GM18499 (cell line): ENCODE results near the gene CTF1.
"Not testable (repeated sequence)": the region's sequence is repeated elsewhere in the genome, so short reads cannot be mapped to it uniquely, and the experiment has no call there.

Source experiments
- ATAC-seq: cut with Tn5 transposase; IDR thresholded peaks from one replicate; pipeline ENCODE4 v1.9.1; 2021; ENCODE audit warnings: moderate number of reproducible peaks; ENCODE audit not compliant: insufficient read depth, unreplicated experiment

CTF1 gene, protein sequence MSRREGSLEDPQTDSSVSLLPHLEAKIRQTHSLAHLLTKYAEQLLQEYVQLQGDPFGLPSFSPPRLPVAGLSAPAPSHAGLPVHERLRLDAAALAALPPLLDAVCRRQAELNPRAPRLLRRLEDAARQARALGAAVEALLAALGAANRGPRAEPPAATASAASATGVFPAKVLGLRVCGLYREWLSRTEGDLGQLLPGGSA

DNA sequence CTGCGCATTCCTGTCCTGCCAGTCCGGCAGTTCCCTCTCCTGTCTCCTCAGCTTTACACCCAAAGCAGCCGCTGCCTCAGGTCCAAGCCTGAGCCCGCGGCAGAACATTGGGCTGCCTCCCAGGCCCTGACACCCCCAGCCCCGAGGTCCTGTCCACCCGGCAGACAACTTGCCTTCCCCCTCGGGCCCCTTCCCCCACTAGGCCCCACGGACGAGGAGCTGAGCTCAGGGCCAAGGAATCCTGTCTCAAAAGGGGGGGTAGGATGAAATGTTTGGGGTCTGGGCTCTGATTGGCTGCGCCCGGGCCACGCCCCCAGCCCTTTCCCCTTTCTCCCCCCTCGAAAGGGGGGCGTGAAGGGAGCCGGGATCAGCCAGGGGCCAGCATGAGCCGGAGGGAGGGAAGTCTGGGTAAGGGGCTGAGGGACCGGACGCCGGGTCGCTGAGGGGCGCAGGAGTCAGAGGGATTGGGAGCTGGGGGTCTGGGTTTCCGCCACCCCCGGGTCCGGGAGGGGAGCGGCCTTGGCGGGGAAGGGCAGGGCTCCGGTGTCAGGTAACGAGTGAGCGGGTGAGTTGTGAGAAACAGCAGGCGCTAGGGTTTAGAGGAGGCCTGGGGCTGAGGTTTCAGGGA lies at the start of gene CTF1:
Gene CTF1, plus strand, starts transcription at position 354 of the 628 bp plus-strand sequence. Its CDS starts 30 bp downstream, at position 384.
- ATAC-seq = no peak

DNA sequence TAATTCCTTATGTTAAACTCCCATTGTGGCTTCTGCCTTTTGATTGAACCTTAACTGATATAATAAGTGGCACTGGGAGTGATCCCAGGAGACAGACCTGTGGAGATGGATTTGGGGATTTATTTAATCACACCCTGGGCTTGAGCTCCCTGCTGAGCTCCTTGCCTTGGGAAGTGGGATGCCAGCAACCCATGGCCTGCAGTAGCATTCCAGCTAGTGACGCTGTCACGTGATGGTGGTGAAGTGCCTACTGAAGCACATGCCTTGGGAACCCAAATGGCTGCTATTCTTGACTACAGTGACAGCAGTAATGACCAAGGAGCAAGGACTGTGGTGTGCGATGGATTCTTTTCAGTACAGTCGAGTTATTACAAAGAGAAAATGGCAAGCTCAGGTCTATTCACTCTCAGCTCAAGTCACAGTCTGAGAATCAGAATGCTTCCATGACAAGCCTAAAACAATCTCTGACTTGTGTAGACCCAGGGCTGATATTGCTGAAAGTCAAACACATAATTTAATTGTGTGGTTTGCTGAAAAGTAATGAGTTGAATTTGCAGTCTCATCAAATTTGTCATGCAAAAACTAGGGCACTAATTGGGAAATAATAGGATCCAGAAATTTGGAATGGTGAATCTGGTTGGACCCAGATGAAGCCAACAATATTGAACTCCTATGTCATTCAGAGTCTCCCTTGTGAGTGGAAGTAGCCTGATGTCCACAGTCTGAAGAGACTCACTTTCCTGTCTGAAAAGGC lies 49.6 kb upstream of the CTF1 start:
- no peak for ATAC-seq

DNA sequence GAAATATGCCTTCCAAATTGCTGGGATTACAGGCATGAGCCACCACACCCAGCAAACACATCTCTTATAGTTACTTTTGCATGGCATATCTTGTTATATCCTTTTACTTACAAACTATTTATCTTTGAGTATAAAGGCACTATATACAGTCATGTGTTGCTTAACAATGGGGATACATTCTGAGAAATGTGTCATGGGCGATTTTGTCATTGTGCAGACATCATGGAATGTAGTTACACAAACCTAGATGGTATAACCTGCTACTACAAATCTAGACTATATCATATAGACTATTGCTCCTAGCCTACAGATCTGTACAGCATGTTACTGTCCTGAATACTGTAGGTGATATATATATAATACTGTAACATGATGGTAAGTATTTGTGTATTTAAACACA lies 46.2 kb upstream of the CTF1 start:
- no peak for ATAC-seq

DNA sequence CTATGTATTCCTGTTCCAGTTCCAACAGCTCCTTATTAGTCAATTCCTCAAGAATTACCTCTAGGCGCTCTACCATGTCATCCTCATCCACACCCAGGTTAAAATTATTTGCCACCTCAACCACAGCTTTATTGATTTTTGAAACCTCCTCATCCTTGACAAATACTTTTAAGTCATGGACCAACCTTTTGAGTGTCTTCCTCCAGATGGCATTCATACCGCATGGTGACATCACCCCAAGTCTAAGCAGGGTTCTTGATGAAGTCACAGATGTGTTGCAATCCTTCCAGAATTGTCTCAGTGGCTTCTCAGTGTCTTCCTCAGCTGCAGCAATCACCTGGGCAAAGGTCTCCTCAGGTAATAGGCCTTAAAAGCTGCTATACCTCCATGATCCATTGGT lies 42.7 kb upstream of the CTF1 start:
- no peak for ATAC-seq

DNA sequence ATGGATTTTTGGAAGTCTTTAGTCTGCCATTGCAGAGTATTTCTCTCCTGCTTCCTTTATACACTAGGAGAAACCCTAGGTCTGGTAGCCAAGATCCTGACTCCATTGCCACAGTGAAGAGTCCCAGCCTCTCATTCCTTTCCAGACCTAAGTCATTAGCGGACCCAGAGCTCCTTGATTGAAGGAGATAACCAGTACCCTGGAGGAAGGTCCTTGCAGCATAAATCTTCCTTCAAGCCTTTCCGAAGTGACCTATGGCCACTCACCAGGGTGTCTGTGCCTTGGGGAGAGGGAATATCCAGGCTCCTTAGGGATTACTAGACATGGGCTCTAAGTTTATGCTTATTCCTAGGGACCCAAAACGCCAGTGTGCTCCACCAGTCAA lies 38.3 kb upstream of the CTF1 start:
- no peak for ATAC-seq

DNA sequence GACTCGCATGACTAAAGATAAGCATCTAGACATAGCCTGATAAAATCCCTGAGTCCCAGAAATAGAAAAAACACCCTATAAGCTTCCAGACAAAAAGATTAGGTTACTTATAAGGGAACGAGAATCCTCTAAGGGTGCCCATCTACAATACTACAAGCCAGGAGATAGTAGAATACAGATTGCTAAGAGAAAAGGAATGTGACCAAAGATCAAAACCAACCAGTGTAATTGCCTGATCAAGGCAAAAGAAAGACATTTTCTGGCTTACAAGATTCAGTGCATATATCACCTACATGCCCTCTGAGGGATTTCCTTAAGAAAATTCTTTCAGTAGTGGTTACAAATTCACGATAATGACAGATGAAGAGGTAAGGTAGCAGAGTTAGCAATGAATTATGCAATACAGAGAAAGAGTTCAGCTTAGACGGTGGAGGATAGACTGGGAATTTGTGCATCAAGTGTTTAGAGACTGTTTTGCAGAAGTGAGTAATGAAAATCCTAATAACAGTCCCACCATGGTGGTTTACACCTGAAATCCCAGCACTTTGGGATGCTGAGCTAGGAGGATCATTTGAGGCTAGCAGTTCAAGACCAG lies 37.5 kb upstream of the CTF1 start:
- ATAC-seq = no peak

DNA sequence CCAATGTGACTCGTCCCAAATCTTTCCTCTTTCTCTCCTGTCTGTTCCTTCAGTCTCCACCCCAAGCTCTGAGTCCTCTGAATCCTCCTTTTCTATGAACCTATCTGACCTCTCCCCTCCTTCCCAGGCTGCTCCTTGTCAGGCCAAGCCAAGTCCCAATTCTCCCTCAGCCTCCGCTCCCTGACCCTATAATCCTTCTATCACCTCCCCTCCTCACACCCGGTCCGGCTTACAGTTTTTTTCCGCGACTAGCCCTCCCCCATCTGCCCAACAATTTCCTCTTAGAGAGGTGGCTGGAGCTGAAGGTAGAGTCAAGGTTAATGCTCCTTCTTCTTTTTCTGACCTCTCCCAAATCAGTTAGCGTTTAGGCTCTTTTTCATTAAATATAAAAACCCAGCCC lies 35.7 kb upstream of the CTF1 start:
- not testable (repeated sequence) for ATAC-seq

DNA sequence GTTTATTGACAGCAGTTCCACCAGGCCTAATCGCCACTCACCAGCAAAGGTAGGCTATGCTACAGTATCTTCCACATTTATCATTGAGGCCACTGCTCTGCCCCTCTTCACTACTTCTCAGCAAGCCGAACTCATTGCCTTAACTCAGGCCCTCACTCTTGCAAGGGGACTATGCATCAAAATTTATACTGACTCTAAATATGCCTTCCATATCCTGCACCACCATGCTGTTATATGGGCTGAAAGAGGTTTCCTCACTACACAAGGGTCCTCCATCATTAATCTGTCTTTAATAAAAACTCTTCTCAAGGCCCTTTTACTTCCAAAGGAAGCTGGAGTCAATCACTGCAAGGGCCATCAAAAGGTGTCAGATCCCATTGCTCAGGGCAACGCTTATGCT lies 33.2 kb upstream of the CTF1 start:
- not testable (repeated sequence) for ATAC-seq

DNA sequence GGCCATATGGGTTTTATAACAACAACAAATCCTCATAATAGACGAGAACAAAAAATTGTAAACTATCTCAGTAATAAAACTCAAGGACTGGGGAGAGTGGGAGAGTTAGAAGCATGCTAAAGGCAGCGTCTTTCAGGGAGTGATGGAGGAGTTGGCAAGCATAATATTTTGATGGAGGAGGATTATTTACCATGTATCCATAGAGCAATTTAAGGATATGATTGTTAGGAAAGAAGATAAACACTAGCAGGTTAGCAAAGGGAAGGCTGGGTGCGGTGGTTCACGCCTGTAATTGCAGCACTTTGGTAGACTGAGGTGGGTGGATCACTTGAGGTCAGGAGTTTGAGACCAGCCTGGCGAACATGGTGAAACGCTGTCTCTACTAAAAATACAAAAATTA lies 30.4 kb upstream of the CTF1 start:
- ATAC-seq = no peak

DNA sequence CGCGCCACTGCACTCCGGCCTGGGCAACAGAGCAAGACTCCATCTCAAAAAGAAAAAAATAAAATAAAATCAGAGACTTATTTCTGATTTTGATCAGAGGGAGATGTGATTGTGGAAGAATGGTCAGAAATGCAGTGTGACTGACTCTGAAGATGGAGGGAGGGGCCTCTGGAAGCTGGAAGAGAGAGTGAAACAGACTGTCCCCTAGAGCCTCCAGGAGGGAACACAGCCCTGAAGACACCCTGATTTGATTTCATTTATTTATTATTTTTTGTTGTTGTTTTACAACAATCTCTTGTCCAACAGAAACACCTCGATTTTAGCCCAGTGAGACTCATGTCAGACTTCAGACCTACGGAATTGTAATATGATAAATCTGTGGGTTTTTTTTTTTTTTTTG lies 28.7 kb upstream of the CTF1 start:
- ATAC-seq = no peak

DNA sequence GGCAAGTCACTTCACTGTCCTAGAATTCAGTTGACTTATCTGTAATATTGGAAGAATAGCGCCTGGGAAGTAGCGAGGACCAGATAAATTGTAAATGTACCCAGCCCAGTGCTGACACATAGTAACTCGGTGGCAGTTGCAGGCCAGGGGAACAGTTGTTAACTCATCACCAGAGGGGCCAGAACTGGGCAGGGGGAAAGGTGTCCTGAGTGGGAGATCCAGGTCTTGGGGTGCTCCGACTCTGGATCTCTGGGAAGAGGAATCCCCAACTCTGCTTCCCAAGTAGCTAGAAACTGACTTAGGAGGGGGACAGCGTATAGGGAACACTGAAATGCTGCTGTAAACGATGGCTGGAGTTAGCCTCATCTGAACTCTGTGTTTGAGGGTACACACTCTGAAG lies 25.5 kb upstream of the CTF1 start:
- ATAC-seq = no peak

DNA sequence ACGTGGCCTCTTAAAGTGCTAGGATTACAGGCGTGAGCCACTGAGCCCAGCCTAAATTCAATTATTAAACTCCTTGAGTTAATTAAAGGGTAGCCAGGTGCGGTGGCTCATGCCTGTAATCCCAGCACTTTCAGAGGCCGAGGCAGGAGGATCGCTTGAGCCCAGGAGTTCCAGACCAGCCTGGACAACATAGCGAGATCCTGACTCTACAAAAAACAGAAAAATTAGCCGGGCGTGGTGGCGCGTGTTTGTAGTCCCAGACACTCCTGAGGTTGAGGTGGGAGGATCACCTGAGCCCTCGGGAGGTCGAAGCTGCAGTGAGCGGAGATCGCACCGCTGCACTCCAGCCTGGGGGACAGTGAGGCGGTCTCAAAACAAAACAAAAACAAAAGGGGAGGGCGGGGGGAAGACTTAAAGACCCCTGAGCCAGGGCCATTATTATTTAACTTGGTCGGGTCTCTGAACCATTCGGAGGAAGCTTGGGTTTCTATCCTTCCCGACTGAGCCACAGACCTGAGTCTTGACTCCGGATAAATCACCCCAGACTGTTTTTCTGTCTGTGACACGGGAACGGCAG lies 22.1 kb upstream of the CTF1 start:
- no peak for ATAC-seq

DNA sequence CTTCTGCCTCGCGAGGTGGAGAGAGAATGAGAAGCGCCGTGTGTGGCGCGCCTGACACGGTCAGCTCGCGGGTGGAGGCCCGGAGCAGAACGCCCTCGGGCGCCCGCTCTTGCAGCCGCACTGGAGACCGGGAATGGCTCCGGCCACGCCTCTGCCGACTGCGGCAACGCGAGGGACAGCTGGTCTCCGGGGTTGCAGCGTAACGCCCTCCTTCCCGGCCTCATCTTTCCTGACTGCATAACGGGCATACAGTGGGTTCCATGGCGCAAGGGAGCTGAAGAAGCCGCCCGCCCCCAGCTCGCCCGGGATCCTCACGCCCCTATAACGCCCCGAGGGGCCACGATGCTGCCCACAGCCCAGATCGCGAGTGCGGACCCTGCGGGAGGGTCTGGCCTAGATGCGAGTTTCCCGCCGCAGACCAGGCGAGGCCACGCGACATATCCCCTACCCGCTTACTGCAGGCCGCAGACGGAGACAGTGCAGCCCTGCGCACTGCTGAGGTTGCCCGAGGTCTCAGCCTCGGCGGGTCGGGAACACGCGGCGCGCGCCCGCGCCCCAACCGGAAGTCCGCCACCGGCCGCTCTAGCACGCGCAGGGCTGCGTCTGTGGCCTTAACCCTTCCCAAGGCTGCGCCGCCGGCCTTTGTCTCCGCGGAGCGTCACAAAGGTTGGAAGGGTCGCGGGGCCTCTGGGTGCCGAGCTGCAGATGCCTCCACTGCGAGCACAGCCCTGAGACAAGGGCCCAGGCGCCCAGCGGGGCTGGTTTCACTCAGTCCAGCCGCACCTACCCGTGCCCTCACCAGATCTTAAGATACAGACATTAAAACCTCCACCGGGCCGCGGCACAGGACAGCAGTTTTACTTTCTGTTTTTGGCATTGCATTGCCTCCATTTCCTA lies 21.3 kb upstream of the CTF1 start:
- peak; percentile 39 for ATAC-seq

DNA sequence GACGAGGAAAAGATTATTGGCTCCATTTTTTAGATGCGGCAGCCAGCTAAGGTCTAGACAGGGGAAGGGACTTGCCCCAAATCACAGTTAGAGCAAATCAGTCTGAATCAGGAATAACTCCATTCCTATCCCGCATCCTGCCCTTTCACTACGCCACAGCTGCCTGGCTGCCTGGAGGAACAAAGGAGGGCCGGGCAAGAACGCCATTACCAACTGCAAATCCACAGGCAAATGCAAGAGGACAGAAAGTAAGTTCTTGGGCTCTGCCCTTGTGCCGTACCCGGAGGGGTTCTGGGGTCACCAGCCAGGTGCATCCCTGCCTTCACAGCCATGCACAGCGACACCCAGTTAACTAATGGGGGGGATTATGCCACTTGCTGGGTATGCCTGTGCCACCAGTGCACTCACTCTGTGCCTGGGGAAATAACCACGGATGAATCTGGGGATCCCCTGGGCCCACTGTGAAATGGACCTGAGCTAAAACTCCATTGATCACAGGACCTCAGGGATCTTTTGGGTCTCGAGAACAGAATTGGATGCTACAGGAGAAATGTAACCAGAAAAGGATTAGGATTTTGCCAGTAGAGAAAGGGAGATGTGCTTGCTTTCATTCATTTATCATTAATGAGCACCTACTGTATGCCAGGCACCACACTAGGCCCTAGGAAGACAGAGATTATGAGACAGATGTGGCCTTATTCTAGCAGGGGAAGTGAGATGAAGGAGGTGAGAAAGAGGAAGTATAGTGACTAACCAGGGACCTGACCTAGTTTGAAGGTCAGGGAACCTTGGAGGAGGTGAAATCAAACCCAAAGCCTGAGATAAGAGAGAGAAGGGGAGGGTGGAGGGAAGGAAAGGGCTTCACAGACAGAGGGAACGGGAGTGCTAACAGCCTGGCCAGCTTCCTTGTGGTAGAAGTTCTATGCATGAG lies 20.3 kb upstream of the CTF1 start:
- ATAC-seq = no peak

DNA sequence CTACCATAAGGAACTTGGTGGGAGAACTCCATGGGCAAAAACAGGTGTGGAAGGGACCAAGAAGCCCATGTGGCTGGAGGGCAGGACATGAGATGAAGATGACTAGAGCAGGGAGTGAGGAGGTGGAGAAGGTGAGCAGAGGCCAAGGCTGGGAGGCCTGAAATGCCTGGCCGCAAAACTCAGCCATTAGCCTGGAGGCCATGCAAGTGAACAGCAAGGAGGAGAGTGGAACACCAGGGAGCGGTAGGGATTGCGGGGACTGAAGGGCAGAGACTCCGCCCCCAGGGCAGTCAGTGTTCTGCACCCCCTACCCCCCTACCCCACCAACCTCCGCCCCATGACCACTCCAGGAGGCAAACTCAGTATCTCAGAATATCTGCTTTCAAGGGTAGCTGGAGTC lies 19.5 kb upstream of the CTF1 start:
- no peak for ATAC-seq

DNA sequence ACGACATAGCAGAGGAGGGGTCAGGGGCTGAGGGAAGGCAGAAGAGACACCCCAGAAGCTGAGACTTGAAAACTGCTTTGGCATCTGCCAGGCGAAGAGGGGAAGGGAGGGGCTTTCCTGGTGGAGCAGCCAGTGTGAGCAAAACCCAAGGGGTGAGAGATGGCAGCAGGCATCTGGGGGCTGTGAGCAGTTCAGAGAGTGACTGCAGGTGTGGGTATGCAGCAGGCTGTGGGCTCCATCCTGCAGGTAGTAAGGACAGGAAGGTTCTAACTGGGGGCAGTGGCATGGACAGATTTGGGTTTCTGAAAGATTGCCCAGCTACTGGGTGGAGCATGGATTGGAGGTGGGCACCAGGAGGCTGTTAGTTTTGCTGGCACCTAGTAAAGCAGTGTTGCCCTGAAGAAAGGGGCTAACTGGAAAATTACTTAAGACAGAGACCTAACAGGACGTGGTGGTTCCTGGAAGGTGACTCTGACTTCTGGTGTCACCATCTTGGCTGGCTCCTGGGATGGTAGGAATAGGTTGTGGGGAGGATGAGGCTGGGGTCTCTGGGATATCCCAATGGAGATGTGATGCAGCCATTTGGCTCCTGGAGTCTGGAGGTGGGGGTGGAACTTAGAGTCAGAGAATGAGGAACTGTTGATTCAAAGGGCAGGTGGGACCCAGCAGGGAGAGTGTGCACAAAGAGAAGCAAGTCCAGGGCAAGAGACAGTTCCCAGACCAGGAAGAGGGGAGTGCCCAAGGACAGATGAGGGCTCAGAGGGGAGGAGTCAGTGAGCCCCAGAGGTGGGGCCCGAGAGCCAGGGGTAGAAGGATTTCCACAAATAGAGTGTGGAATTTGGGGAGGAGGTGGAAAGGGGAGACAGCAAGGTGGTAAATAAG lies 13.7 kb upstream of the CTF1 start:
- ATAC-seq = no peak

DNA sequence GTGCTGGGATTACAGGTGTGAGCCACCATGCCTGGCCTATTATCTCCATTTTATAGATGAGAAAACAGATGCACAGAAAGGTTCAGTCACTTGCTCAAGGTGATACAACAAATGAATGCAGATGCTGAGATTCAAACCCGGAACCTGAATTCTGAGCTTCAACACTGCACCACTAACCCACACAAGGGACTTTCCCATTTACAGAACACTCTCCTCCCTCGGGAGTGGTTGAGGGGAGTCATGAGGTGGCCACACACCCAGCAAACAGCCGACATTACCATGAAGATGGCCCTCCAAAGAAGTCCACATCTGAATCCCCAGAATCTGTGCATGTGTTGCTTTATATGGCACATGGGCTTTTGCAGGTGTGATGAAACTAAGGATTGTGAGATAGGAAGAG lies 11.7 kb upstream of the CTF1 start:
- ATAC-seq = no peak

DNA sequence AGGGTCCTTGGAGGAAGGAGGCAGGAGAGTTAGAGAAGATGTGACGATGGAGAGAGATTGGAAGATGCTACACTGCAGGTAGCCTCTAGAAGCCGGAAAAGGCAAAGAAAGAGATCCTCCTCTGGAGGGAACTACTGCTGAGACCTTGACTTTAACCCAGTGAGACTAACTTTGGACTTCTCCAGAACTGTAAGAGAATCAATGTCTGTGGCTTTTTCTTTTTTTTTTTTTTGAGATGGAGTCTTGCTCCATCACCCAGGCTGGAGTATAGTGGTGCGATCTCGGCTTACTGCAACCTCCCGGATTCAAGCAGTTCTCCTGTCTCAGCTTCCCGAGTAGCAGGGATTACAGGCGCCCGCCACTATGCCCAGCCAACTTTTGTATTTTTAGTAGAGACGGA lies 11.2 kb upstream of the CTF1 start:
- no peak for ATAC-seq
